ENCODE measurements around the gene TTLL7. TPM values are rescaled to one million over a fixed set of nuclear protein-coding genes. Genes with fewer than 3 reads are reported as not detected.

Gene TTLL7
- total RNA-seq, 1 experiment from 2014 or later: 6.6 TPM

DNA sequence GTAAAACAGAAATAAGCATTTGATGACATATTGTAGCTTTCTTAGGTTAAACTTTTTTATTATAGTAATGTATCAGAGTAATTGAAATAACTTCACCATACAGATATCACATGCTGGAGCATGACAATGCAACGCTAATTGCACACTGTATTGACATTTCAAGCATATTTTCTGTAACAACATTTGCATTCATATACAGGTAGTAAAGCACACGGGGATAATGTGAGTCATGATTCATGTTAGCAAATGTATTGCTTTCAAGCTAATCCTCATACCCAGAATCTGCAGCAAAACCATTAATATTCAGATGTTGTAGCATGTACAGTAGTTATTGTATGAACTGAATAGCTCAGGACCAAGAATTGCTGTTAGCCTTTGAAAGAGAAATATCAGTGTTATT is 133.9 kb downstream of the TTLL7 start:
- no CpG with 5 or more reads among the region's 2 CpGs for WGBS (ENCODE audit: extremely low coverage, insufficient read length, low lambda C conversion rate)

More for the DNA sequence above, 133.9 kb downstream of the TTLL7 start:
- H4K5ac ChIP-seq (ENCODE audit: insufficient read length, low read depth, low read length): no peak overlapping the region
- no peak overlapping the region for H2BK5ac ChIP-seq (ENCODE audit: insufficient read length, low read length)
- peaks cover 10% of the 10 kb centered on the region for H3K27me3 Mint-ChIP-seq (ENCODE audit: low read depth)
- H3K9ac ChIP-seq (ENCODE audit: extremely low read depth, insufficient read length, low read length): no peak overlapping the region
- H3K4me3 Mint-ChIP-seq: no peak overlapping the region
- no peaks in the 10 kb centered on the region for H3K79me1 ChIP-seq (ENCODE audit: insufficient read depth, low read depth, low read length, poor library complexity, severe bottlenecking)
- H3K9me3 ChIP-seq (ENCODE audit: control insufficient read depth, low read depth, low read length): no peaks in the 10 kb centered on the region
- no peaks in the 10 kb centered on the region for H3K23me2 ChIP-seq (ENCODE audit: insufficient read length, low read depth, low read length, poor library complexity, severe bottlenecking)
- H3K27me3 ChIP-seq (ENCODE audit: insufficient read depth, low read length): no peaks in the 10 kb centered on the region
- no peaks in the 10 kb centered on the region for H3K9me3 Mint-ChIP-seq
- no peak overlapping the region for H3K56ac ChIP-seq (ENCODE audit: insufficient read length, low read depth, low read length)
- no peak overlapping the region for H4K91ac ChIP-seq (ENCODE audit: insufficient read length, low read depth, low read length)
- H3K4me2 ChIP-seq (ENCODE audit: insufficient read depth, insufficient read length, low read length): no peak overlapping the region
- H4K8ac ChIP-seq (replicated peaks; ENCODE audit: insufficient read length, low read depth, low read length): no peak overlapping the region
- no peaks in the 10 kb centered on the region for H3K4me1 ChIP-seq (ENCODE audit: insufficient read depth, low read length)
- H3K27ac ChIP-seq (ENCODE audit: insufficient read length, low read depth, low read length): no peak overlapping the region
- H2BK120ac ChIP-seq (ENCODE audit: low read depth, low read length, poor library complexity, severe bottlenecking): no peak overlapping the region
- no peak for DNase-seq
- no peak overlapping the region for H2BK12ac ChIP-seq (ENCODE audit: insufficient read length, low read depth, low read length)
- peaks cover 4% of the 10 kb centered on the region in 2 experiments for H3K4me1 Mint-ChIP-seq
- no peaks in the 10 kb centered on the region for H4K20me1 ChIP-seq (ENCODE audit: control insufficient read depth, insufficient read depth, insufficient read length)
- H3K4ac ChIP-seq (ENCODE audit: low read depth, low read length): no peak overlapping the region
- TF ChIP-seq, protein P1, sequence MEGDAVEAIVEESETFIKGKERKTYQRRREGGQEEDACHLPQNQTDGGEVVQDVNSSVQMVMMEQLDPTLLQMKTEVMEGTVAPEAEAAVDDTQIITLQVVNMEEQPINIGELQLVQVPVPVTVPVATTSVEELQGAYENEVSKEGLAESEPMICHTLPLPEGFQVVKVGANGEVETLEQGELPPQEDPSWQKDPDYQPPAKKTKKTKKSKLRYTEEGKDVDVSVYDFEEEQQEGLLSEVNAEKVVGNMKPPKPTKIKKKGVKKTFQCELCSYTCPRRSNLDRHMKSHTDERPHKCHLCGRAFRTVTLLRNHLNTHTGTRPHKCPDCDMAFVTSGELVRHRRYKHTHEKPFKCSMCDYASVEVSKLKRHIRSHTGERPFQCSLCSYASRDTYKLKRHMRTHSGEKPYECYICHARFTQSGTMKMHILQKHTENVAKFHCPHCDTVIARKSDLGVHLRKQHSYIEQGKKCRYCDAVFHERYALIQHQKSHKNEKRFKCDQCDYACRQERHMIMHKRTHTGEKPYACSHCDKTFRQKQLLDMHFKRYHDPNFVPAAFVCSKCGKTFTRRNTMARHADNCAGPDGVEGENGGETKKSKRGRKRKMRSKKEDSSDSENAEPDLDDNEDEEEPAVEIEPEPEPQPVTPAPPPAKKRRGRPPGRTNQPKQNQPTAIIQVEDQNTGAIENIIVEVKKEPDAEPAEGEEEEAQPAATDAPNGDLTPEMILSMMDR (conservative IDR thresholded peaks at IDR 0.05): no peak
- H3K14ac ChIP-seq (ENCODE audit: insufficient read depth, low read length): no peak overlapping the region
- no peak overlapping the region for H2BK15ac ChIP-seq (ENCODE audit: low read depth, low read length)
- H2AK5ac ChIP-seq (ENCODE audit: insufficient read length, low read length): no peak overlapping the region
- no peak overlapping the region for H3K27ac Mint-ChIP-seq
- H3K79me2 ChIP-seq (ENCODE audit: insufficient read depth, low read length): no peaks in the 10 kb centered on the region
- H3T11ph ChIP-seq (ENCODE audit: low read length): no peak overlapping the region
- no peaks in the 10 kb centered on the region for H3K36me3 Mint-ChIP-seq (ENCODE audit: insufficient read depth in 1 of 3, low read depth in 3 of 3)
- no peak overlapping the region for H2AFZ ChIP-seq (ENCODE audit: low read length)
- H3K23ac ChIP-seq (ENCODE audit: insufficient read length, low read depth, low read length): no peak overlapping the region
- H2BK20ac ChIP-seq (ENCODE audit: low read depth, low read length, poor library complexity, severe bottlenecking): no peak overlapping the region
- no peak overlapping the region for H3K18ac ChIP-seq (ENCODE audit: insufficient read length, low read depth, low read length)
